ENCODE results near the gene GRIFIN. TPM values are rescaled to one million over a fixed set of nuclear protein-coding genes. Genes with fewer than 3 reads are reported as not detected.
"Not testable (repeated sequence)": the region's sequence is repeated elsewhere in the genome, so short reads cannot be mapped to it uniquely, and the experiment has no call there.

GRIFIN gene
- total RNA-seq, 1 donor from 2014 or later, result not detected

DNA sequence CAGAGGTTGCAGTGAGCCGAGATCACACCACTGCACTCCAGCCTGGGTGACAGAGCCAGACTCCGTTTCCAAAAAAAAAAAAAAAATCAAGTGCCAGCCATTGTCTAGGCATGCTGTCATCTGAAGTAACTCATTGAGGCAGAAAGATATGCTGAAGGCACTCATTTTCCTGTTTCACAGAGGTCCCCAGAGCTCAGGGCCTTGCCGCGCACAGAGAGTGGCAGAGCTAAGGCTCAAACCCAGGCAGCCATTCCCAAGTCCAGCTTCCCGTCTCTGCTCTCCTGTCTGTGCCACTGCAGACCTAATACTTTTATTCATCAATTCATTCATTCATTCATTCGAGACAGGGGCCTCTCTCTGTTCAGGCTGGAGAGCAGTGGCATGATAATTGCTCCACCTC lies 3.5 kb downstream of the GRIFIN start:
- Mint-ChIP-seq H3K36me3 (ENCODE audit: unreplicated experiment) (no peaks in the 10 kb centered on the region), H3K9me3 (ENCODE audit: unreplicated experiment) (no peaks in the 10 kb centered on the region), H3K27me3 (ENCODE audit: unreplicated experiment) (peaks cover 10% of the 10 kb centered on the region), H3K4me3 (ENCODE audit: unreplicated experiment) (no peak overlapping the region), H3K27ac (ENCODE audit: unreplicated experiment) (no peak overlapping the region), H3K4me1 (ENCODE audit: unreplicated experiment) (peaks cover 15% of the 10 kb centered on the region)
- no peak for DNase-seq (ENCODE audit: extremely low spot score, unreplicated experiment)
- TF ChIP-seq, protein P1, sequence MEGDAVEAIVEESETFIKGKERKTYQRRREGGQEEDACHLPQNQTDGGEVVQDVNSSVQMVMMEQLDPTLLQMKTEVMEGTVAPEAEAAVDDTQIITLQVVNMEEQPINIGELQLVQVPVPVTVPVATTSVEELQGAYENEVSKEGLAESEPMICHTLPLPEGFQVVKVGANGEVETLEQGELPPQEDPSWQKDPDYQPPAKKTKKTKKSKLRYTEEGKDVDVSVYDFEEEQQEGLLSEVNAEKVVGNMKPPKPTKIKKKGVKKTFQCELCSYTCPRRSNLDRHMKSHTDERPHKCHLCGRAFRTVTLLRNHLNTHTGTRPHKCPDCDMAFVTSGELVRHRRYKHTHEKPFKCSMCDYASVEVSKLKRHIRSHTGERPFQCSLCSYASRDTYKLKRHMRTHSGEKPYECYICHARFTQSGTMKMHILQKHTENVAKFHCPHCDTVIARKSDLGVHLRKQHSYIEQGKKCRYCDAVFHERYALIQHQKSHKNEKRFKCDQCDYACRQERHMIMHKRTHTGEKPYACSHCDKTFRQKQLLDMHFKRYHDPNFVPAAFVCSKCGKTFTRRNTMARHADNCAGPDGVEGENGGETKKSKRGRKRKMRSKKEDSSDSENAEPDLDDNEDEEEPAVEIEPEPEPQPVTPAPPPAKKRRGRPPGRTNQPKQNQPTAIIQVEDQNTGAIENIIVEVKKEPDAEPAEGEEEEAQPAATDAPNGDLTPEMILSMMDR (IDR thresholded peaks at IDR 0.05), result no peak

DNA sequence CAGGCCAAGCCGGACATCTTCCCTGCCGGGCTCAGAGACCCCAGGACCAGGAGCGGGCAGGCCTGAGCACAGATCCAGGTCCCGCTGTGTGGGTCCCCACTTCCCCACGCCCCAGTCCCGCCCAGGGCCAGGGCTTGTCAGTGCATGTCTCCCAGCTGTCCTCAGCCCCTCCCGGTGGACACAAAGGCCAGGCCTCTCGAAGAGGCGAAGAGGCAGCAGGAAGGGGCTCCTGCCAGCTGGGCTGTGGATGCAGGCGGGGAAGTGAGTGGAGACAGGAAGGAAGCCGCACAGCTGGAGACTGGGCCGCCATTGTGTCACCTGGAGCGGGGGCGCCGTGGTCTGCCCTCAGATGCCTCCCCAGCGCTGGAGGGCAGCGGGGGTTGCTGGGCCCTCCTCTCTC lies 4.8 kb downstream of the GRIFIN start:
- Mint-ChIP-seq H3K27me3 (ENCODE audit: unreplicated experiment) (peaks cover 10% of the 10 kb centered on the region), H3K9me3 (ENCODE audit: unreplicated experiment) (no peaks in the 10 kb centered on the region), H3K27ac (ENCODE audit: unreplicated experiment) (no peak overlapping the region)

DNA sequence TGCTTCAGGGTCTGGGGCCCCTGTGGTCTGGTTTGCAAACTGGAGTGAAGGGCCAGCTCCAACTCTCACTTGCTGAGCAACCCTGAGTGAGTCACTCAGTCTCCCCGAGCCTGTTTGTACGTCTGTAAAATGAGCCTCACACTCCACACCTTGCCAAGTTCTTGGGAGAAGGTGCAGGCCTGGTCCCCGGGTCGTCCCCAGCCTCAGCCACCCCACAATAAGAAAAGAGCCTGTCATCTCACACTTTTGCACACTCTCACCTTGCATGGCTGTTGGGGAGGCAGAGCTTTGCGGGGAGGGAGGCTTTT lies 5.2 kb downstream of the GRIFIN start:
- H3K36me3 Mint-ChIP-seq (ENCODE audit: unreplicated experiment), result no peaks in the 10 kb centered on the region
- no peaks in the 10 kb centered on the region for H3K9me3 Mint-ChIP-seq (ENCODE audit: unreplicated experiment)
- H3K27me3 Mint-ChIP-seq (ENCODE audit: unreplicated experiment), result peaks cover 10% of the 10 kb centered on the region
- H3K27ac Mint-ChIP-seq (ENCODE audit: unreplicated experiment), result no peak overlapping the region
- DNase-seq (ENCODE audit: extremely low spot score, unreplicated experiment), result no peak
- H3K4me3 Mint-ChIP-seq (ENCODE audit: unreplicated experiment), result no peak overlapping the region
- TF ChIP-seq, protein P1 (IDR thresholded peaks at IDR 0.05), result no peak
- peaks cover 15% of the 10 kb centered on the region for H3K4me1 Mint-ChIP-seq (ENCODE audit: unreplicated experiment)

More for the DNA sequence above, 4.8 kb downstream of the GRIFIN start:
- Mint-ChIP-seq H3K4me1 (ENCODE audit: unreplicated experiment) (peaks cover 15% of the 10 kb centered on the region), H3K36me3 (ENCODE audit: unreplicated experiment) (no peaks in the 10 kb centered on the region), H3K4me3 (ENCODE audit: unreplicated experiment) (no peak overlapping the region)
- DNase-seq (ENCODE audit: extremely low spot score, unreplicated experiment), result no peak
- TF ChIP-seq, protein P1 (IDR thresholded peaks at IDR 0.05), result no peak

DNA sequence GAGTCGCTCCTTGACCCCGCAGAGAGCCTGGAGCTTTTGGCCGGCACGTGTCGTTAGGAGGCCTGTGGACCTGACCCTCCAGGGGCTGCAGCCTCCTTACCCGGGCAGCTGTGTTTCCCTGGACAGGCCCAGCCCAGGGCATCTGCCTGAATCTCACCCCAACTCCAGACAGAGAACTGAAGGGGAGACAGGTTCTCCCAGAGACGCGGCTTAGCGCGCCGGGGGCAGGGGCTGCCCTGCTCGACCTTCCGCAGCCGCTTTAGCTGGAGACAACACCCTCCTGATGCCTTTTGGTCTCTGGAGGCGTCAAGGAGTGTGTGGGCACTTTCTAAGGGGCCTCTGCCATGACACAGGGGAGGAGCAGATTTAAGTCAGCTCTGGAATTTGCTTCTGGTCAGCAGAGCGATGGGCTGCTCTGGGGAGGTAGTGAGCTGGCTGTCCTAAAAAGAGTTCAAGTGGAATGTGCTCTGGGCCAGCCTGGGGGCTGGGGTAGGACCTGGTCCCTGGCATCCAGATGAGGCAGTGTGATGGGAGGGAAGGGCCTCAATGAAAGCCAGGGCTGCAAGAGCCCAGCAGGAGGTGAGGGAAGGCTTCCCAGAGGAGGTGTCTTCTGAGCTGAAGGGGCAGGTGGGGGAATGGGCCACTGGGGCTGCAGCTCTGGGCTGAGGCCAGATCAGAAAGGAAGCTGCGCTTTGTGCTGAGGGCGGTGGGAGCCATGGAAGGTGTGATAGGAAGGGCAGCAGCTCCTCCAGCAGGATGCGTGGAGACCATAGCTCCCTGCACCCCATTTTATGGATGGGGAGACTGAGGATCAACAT lies 5.8 kb downstream of the GRIFIN start:
- Mint-ChIP-seq H3K36me3 (ENCODE audit: unreplicated experiment) (no peaks in the 10 kb centered on the region), H3K27me3 (ENCODE audit: unreplicated experiment) (peaks cover 10% of the 10 kb centered on the region), H3K9me3 (ENCODE audit: unreplicated experiment) (no peaks in the 10 kb centered on the region), H3K4me1 (ENCODE audit: unreplicated experiment) (peaks cover 15% of the 10 kb centered on the region), H3K27ac (ENCODE audit: unreplicated experiment) (no peak overlapping the region), H3K4me3 (ENCODE audit: unreplicated experiment) (no peak overlapping the region)
- no peak for DNase-seq (ENCODE audit: extremely low spot score, unreplicated experiment)
- TF ChIP-seq, protein P1 (IDR thresholded peaks at IDR 0.05), result no peak

DNA sequence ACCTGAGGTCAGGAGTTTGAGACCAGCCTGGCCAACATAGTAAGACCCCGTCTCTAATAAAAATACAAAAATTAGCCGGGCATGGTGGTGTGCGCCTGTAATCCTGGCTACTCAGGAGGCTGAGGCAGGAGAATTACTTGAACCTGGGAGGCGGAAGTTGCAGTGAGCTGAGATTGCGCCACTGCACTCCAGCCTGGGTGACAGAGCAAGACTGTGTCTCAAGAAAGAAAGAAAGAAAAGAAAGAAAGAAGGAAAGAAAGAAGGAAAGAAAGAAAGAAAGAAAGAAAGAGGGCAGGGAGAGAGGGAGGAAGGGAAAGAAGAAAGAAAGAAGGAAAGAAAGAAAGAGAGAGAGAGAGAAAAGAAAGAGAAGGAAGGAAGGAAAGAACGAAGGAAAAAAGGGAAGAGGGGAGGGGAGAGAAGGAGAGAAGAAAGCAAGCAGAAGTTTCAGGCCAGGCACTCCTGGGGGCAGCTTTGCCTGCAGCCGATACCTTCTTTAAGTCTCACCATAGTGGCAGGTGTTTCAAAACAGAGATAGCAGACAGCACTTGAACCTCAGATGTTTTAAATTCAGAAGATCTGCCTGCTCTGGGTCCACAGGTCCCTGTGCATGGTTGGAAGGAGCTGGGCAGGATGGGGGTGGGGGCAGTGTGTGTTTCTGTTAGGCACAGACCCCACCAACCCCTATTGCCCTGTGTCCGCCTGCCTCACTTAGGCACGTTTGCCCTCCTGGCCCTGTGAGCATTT lies 6.6 kb downstream of the GRIFIN start:
- not testable (repeated sequence) for H3K4me3 Mint-ChIP-seq (ENCODE audit: unreplicated experiment); DNase-seq (ENCODE audit: extremely low spot score, unreplicated experiment); H3K27ac Mint-ChIP-seq (ENCODE audit: unreplicated experiment); H3K36me3 Mint-ChIP-seq (ENCODE audit: unreplicated experiment); H3K9me3 Mint-ChIP-seq (ENCODE audit: unreplicated experiment)
- Mint-ChIP-seq H3K4me1 (ENCODE audit: unreplicated experiment) (peaks cover 15% of the 10 kb centered on the region), H3K27me3 (ENCODE audit: unreplicated experiment) (peaks cover 10% of the 10 kb centered on the region)

Data from osteocyte (in vitro differentiated cells).